GM12873 (cell line): ENCODE data around the gene COA5.

ENCODE experiments used
- TF ChIP-seq, protein P1 (sequence below): IDR thresholded peaks from 2 replicates; pipeline ENCODE4 v1.5.1; 2012; ENCODE audit warnings: low read depth, mild to moderate bottlenecking, moderate library complexity, low read length, control low read depth; ENCODE audit not compliant: insufficient read depth; ENCODE audit errors: missing control alignments

COA5 gene

GRCh38 chr2:98586551-98587140, 21.7 kb downstream of the COA5 start:
- TF ChIP-seq, protein P1, sequence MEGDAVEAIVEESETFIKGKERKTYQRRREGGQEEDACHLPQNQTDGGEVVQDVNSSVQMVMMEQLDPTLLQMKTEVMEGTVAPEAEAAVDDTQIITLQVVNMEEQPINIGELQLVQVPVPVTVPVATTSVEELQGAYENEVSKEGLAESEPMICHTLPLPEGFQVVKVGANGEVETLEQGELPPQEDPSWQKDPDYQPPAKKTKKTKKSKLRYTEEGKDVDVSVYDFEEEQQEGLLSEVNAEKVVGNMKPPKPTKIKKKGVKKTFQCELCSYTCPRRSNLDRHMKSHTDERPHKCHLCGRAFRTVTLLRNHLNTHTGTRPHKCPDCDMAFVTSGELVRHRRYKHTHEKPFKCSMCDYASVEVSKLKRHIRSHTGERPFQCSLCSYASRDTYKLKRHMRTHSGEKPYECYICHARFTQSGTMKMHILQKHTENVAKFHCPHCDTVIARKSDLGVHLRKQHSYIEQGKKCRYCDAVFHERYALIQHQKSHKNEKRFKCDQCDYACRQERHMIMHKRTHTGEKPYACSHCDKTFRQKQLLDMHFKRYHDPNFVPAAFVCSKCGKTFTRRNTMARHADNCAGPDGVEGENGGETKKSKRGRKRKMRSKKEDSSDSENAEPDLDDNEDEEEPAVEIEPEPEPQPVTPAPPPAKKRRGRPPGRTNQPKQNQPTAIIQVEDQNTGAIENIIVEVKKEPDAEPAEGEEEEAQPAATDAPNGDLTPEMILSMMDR: no peak

- TF ChIP-seq, protein P1: no peak
Observed at GRCh38 chr2:98585386-98585785, 22.9 kb downstream of the COA5 start.

- TF ChIP-seq, protein P1: no peak
Observed at GRCh38 chr2:98583816-98584618, 24.3 kb downstream of the COA5 start.

- TF ChIP-seq, protein P1: no peak
Observed at GRCh38 chr2:98583276-98583675, 25.0 kb downstream of the COA5 start.

- TF ChIP-seq, protein P1: no peak
Observed at GRCh38 chr2:98582523-98582922, 25.8 kb downstream of the COA5 start.

GRCh38 chr2:98580656-98581284, 27.5 kb downstream of the COA5 start:
- TF ChIP-seq, protein P1: peak; percentile 39

- TF ChIP-seq, protein P1: no peak
Observed at GRCh38 chr2:98579926-98580325, 28.4 kb downstream of the COA5 start.
